ENCODE measurements around the gene PYGO1.
"Not testable (repeated sequence)": the region's sequence is repeated elsewhere in the genome, so short reads cannot be mapped to it uniquely, and the experiment has no call there.

Gene PYGO1

GRCh38 chr15:55573224-55573623 is 14.9 kb downstream of the PYGO1 start:
- DNase-seq (ENCODE audit: low read depth in 3 of 3): no peak

GRCh38 chr15:55564347-55565145 is 23.6 kb downstream of the PYGO1 start:
- DNase-seq (ENCODE audit: low read depth in 3 of 3): no peak

GRCh38 chr15:55562601-55563000 is 25.5 kb downstream of the PYGO1 start:
- no peak for DNase-seq (ENCODE audit: low read depth in 3 of 3)

GRCh38 chr15:55555089-55555488 is 33.1 kb downstream of the PYGO1 start:
- DNase-seq (ENCODE audit: low read depth in 3 of 3): no peak

- DNase-seq (ENCODE audit: low read depth in 3 of 3): no peak
Observed at GRCh38 chr15:55552926-55553325, 35.2 kb downstream of the PYGO1 start.

GRCh38 chr15:55552451-55552850 is 35.7 kb downstream of the PYGO1 start:
- DNase-seq (ENCODE audit: low read depth in 3 of 3): no peak

GRCh38 chr15:55549305-55549704 is 38.8 kb downstream of the PYGO1 start:
- no peak for DNase-seq (ENCODE audit: low read depth in 3 of 3)

- no peak for DNase-seq (ENCODE audit: low read depth in 3 of 3)
Observed at GRCh38 chr15:55546718-55547117, 41.4 kb downstream of the PYGO1 start.

GRCh38 chr15:55535436-55535835 is 52.7 kb downstream of the PYGO1 start:
- DNase-seq (ENCODE audit: low read depth in 3 of 3): no peak

- no peak for DNase-seq (ENCODE audit: low read depth in 3 of 3)
Observed at GRCh38 chr15:55532944-55533343, 55.2 kb downstream of the PYGO1 start.

- DNase-seq (ENCODE audit: low read depth in 3 of 3): no peak
Observed at GRCh38 chr15:55530861-55531313, 57.3 kb downstream of the PYGO1 start.

- no peak for DNase-seq (ENCODE audit: low read depth in 3 of 3)
Observed at GRCh38 chr15:55528812-55529211, 59.3 kb downstream of the PYGO1 start.

GRCh38 chr15:55527150-55527549 is 61.0 kb downstream of the PYGO1 start:
- DNase-seq (ENCODE audit: low read depth in 3 of 3): no peak

GRCh38 chr15:55526559-55527036 is 61.5 kb downstream of the PYGO1 start:
- DNase-seq (ENCODE audit: low read depth in 3 of 3): no peak

GRCh38 chr15:55522742-55523450 is 65.2 kb downstream of the PYGO1 start:
- no peak for DNase-seq (ENCODE audit: low read depth in 3 of 3)

- DNase-seq (ENCODE audit: low read depth in 3 of 3): no peak
Observed at GRCh38 chr15:55518641-55519040, 69.5 kb downstream of the PYGO1 start.

- no peak for DNase-seq (ENCODE audit: low read depth in 3 of 3)
Observed at GRCh38 chr15:55518009-55518408, 70.1 kb downstream of the PYGO1 start.

GRCh38 chr15:55515991-55516776 is 72.0 kb downstream of the PYGO1 start:
- no peak for DNase-seq (ENCODE audit: low read depth in 3 of 3)

GRCh38 chr15:55515491-55515890 is 72.7 kb downstream of the PYGO1 start:
- DNase-seq (ENCODE audit: low read depth in 3 of 3): no peak

GRCh38 chr15:55514414-55514850 is 73.7 kb downstream of the PYGO1 start:
- no peak for DNase-seq (ENCODE audit: low read depth in 3 of 3)

GRCh38 chr15:55513621-55514413 is 74.3 kb downstream of the PYGO1 start:
- not testable (repeated sequence) for DNase-seq (ENCODE audit: low read depth in 3 of 3)
